GM21723 (cell line): ENCODE measurements around the gene JOSD2.

Experiments used
- ATAC-seq: cut with Tn5 transposase; IDR thresholded peaks from one replicate; pipeline ENCODE4 v1.9.1; 2021; ENCODE audit warnings: mild to moderate bottlenecking, moderate library complexity; ENCODE audit not compliant: unreplicated experiment

JOSD2 gene

GRCh38 chr19:50496189-50497021 lies 14.6 kb downstream of the JOSD2 start:
- ATAC-seq: no peak

- no peak for ATAC-seq
Measured at GRCh38 chr19:50495020-50495531, 15.9 kb downstream of the JOSD2 start.

- no peak for ATAC-seq
Measured at GRCh38 chr19:50494186-50495019, 16.6 kb downstream of the JOSD2 start.

GRCh38 chr19:50493171-50493570 lies 17.8 kb downstream of the JOSD2 start:
- ATAC-seq: no peak

- ATAC-seq: no peak
Measured at GRCh38 chr19:50492303-50493052, 18.5 kb downstream of the JOSD2 start.

GRCh38 chr19:50490991-50491472 lies 20.0 kb downstream of the JOSD2 start:
- no peak for ATAC-seq

GRCh38 chr19:50490411-50490811 lies 20.6 kb downstream of the JOSD2 start:
- ATAC-seq: no peak

GRCh38 chr19:50489461-50490011 lies 21.5 kb downstream of the JOSD2 start:
- no peak for ATAC-seq

GRCh38 chr19:50488389-50489194 lies 22.4 kb downstream of the JOSD2 start:
- no peak for ATAC-seq

GRCh38 chr19:50486823-50487515 lies 24.0 kb downstream of the JOSD2 start:
- ATAC-seq: no peak

GRCh38 chr19:50485284-50485955 lies 25.6 kb downstream of the JOSD2 start:
- no peak for ATAC-seq

GRCh38 chr19:50482916-50483315 lies 28.1 kb downstream of the JOSD2 start:
- no peak for ATAC-seq

- ATAC-seq: no peak
Measured at GRCh38 chr19:50482271-50482855, 28.6 kb downstream of the JOSD2 start.

GRCh38 chr19:50481351-50482149 lies 29.4 kb downstream of the JOSD2 start:
- ATAC-seq: no peak

GRCh38 chr19:50480281-50481111 lies 30.5 kb downstream of the JOSD2 start:
- ATAC-seq: no peak

- ATAC-seq: no peak
Measured at GRCh38 chr19:50479761-50480251, 31.2 kb downstream of the JOSD2 start.
